ENCODE measurements around the gene KRTAP5-7.

GRCh38 chr11:71491531-71491930 is 35.5 kb upstream of the KRTAP5-7 start:
- TF ChIP-seq CTCF (IDR thresholded peaks at IDR 0.05) (no peak), RFX5 (IDR thresholded peaks at IDR 0.05; ENCODE audit: low read length) (no peak), YY1 (IDR thresholded peaks at IDR 0.05; ENCODE audit: low read depth) (no peak), MAX (IDR thresholded peaks at IDR 0.05; ENCODE audit: low read depth) (no peak), SMC3 (IDR thresholded peaks at IDR 0.05; ENCODE audit: low read depth, low read length) (no peak), JUND (IDR thresholded peaks at IDR 0.05) (no peak), GATA2 (CRISPR knock-in tag; IDR thresholded peaks at IDR 0.05) (no peak), ZBTB33 (IDR thresholded peaks at IDR 0.05; ENCODE audit: borderline replicate concordance, low read depth) (no peak), POLR2AphosphoS5 (IDR thresholded peaks at IDR 0.05; ENCODE audit: low read depth, low read length) (no peak), RXRA (IDR thresholded peaks at IDR 0.05; ENCODE audit: borderline replicate concordance, low read depth) (no peak), EP300 (IDR thresholded peaks at IDR 0.05; ENCODE audit: borderline replicate concordance in 1 of 2, low read depth in 1 of 2, low read length in 1 of 2) (no peak), MEF2A (IDR thresholded peaks at IDR 0.05; ENCODE audit: borderline replicate concordance, low read depth) (no peak)

Data from SK-N-SH (cell line).